Mucosa of descending colon (tissue), 3 donors: ENCODE data around the gene CDA. TPM values are rescaled to one million over a fixed set of nuclear protein-coding genes. Genes with fewer than 3 reads are reported as not detected.
A peak's percentile ranks its signal among the peaks of the same experiment; 100 is the strongest.

Experiments used
- ATAC-seq: fragments of 200-7000 bp; cut with Tn5 transposase; one replicate; pipeline ENCODE4 v1.9.1; 2020; ENCODE audit warnings: mild to moderate bottlenecking, moderate library complexity
- DNase-seq, 3 donors: peaks; one replicate each; pipeline ENCODE4 v3.0.0-alpha.2; 2020
- H3K36me3 ChIP-seq: fragments of 200-600 bp; one replicate; pipeline ENCODE4 v1.8.0; 2021; ENCODE audit warnings: low read depth, mild to moderate bottlenecking
- H3K4me1 ChIP-seq: fragments of 200-600 bp; one replicate; pipeline ENCODE4 v1.8.0; 2021; ENCODE audit warnings: low read depth, mild to moderate bottlenecking
- H3K4me3 ChIP-seq: fragments of 200-600 bp; one replicate; pipeline ENCODE4 v1.8.0; 2021; ENCODE audit warnings: mild to moderate bottlenecking
- H3K9me3 ChIP-seq: fragments of 200-600 bp; one replicate; pipeline ENCODE4 v1.8.0; 2021; ENCODE audit warnings: mild to moderate bottlenecking
- intact Hi-C, 2 donors: fragments of 100-400 bp; cut with DNase I in 1 of 2; cut with micrococcal nuclease in 1 of 2; formaldehyde crosslinking; loops; one replicate each; pipeline versions ENCODE4 v1.11.0 to v1.11.1; 2022; cut with DNase I, micrococcal nuclease
- total RNA-seq, 3 donors: library from RNA; stranded (reverse); fragmentation: NEBNext Ultra II Directional in 2 of 3; extraction: Animal tissue kit (Norgen Biotek cat#: 25700) in 2 of 3; gene quantifications; one replicate each; pipeline versions ENCODE4 v1.2.1 to v1.2.4, GENCODE V29; 2021 to 2023
- TF ChIP-seq, protein P1 (sequence below): fragments of 200-600 bp; IDR thresholded peaks from one replicate; pipeline ENCODE4 v1.8.0; 2022; ENCODE audit warnings: antibody characterized with exemption, mild to moderate bottlenecking
- donor health status: DM: no; HTN: no; CAD: no; lungs with moderate emphysema.
- donor health status: DM: no; HTN: no; CAD: no.
- donor health status: DM: no; HTN: yes; CAD: no.

The CDA gene
- total RNA-seq, 3 donors from 2014 or later, result 33.9 to 63.8 (median 60.9) TPM

DNA sequence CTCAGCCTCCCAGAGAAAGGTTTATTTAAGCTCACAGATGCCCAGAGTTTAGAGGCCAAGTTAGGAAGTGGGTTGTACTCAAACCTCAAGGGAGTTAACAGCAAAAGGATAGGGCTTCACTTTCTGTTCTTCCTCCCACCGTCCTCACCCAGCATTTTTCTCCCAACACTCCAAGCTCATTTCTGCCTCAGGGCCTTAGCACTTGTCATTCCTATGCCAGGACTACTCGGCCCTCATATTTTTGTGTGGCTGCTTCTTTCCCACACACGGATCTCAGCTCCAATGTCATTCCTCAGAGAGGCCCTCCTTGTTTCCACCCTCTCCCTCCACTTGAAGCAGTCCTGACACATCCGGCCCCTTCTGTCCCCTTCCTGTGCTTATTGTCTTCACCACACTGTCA is 23.7 kb upstream of the CDA start:
- DNase-seq, result no peak
- H3K36me3 ChIP-seq, result no peaks in the 10 kb centered on the region
- H3K4me1 ChIP-seq, result no peaks in the 10 kb centered on the region
- H3K4me3 ChIP-seq, result no peak overlapping the region
- no peak for ATAC-seq
- TF ChIP-seq, protein P1, sequence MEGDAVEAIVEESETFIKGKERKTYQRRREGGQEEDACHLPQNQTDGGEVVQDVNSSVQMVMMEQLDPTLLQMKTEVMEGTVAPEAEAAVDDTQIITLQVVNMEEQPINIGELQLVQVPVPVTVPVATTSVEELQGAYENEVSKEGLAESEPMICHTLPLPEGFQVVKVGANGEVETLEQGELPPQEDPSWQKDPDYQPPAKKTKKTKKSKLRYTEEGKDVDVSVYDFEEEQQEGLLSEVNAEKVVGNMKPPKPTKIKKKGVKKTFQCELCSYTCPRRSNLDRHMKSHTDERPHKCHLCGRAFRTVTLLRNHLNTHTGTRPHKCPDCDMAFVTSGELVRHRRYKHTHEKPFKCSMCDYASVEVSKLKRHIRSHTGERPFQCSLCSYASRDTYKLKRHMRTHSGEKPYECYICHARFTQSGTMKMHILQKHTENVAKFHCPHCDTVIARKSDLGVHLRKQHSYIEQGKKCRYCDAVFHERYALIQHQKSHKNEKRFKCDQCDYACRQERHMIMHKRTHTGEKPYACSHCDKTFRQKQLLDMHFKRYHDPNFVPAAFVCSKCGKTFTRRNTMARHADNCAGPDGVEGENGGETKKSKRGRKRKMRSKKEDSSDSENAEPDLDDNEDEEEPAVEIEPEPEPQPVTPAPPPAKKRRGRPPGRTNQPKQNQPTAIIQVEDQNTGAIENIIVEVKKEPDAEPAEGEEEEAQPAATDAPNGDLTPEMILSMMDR, result no peak
- intact Hi-C loops, result no loop called here
- no peaks in the 10 kb centered on the region for H3K9me3 ChIP-seq

DNA sequence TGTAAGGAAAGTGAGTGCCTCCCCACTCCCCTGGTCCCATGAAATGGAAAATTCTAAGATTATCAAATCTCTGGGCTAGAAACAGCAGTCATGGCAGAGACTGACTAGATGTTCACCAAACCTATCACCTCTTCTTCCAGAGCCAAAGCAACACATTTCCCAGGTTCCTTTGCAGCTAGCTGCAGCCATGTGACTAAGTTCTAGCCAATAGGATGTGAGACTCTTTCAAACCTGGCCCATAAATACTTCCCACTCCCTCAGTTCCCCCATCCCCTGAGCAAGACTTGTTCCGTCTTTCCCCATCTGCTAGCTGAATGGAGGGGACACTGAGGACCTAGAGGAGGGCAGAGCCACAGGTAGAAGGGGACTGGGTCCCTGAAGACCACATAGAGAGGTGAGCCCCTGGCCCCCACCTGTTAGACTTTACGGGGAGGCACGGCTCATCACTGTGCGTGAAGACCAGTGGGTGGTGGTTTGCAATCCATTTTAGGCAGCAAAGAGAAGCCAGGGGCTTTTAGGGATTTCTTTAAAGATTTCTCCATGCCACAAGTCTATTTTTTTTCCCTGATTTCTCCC is 19.3 kb upstream of the CDA start:
- H3K9me3 ChIP-seq, result no peaks in the 10 kb centered on the region
- intact Hi-C loops, result loop anchor here in 1 of 2 donors (10.0 kb wide), 1 partner anchor 65 kb away; the partner anchor contains the start of gene PINK1
- no peaks in the 10 kb centered on the region for H3K36me3 ChIP-seq
- H3K4me1 ChIP-seq, result no peaks in the 10 kb centered on the region
- TF ChIP-seq, protein P1, result no peak
- no peak overlapping the region for H3K4me3 ChIP-seq
- ATAC-seq (no peak), DNase-seq (no peak)

DNA sequence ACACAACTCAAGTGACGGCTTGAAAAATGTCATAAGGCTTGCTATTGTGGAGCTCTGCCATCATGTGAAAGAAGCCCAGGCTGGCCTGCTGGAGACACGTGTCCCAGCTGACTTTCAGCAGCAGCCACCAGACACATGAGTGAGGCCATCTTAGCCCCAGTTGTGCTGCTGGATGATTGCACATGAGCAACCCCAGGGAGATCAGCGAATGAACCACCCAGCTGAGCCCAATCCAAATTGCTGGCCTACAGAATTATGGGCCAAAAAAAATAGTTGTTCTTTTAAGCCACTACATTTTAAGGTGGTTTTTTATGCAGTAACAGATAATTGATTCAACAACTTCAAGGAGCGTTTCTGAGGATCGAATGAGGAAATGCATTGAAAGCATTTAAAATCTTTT is 17.5 kb upstream of the CDA start:
- ATAC-seq, result no peak
- H3K36me3 ChIP-seq, result no peaks in the 10 kb centered on the region
- no peaks in the 10 kb centered on the region for H3K4me1 ChIP-seq
- no peaks in the 10 kb centered on the region for H3K9me3 ChIP-seq
- H3K4me3 ChIP-seq, result no peak overlapping the region
- TF ChIP-seq, protein P1, result no peak
- no peak for DNase-seq
- intact Hi-C loops, result loop anchor here in 1 of 2 donors (10.0 kb wide), 1 partner anchor 63 kb away; the partner anchor contains the start of gene PINK1

DNA sequence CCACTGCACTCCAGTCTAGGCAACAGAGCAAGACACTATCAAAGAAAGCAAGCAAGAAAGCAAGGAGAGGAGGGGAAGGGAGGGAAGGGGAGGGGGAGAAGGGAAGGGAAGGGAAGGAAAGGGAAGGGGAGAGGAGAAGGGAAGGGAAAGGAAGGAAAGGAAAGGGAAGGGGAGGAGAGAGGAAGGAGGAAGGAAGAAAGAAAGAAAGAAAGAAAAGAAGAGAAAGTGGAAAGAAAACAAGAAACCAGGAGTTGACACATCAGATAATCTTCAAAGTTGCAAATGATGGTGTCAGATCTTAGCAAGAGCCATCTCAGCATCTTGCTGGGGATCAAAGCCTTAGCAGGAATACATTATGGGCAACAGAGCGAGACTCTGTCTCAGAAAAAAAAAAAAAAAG is 14.9 kb upstream of the CDA start:
- no peaks in the 10 kb centered on the region for H3K4me1 ChIP-seq

DNA sequence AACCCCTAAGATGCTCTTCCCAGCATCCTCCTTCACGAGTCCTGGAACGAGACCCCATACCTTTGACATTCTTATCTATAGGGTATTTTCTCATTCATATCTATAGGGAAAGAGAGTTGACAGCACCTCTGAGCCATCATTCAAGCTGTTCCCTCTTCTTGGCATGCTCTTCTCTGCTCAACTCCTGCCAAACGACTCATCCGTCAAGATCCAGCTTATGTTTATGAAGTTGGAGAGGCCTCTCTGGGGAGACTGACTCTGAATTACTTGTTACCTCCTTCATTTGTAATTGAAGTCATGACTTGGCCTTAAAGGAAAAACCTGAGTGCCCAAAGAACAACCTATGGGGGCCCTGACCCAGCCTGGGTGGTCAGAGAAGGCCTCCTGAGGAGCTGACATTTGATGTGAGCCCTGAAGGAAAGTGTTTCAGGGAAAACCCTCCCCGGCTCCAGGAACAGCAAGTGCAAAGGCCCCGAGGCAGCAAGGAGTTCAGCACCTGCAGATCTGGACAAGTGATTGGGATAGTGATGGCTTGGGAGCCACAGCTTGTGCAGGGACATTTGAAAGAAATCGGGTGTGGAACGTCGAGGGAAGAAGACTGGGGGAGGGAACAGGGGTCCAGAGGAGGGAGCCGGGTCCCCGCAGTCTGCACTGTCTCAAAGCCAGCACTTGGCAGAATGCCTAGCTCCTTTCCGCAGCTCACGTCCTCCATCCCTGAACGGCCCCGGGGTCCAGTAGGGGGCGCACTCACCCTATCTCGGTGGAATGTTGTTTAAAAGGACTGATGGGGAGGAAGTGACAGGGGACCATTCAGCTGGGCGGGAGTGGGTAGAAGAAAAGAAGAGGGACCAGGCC is 14.0 kb upstream of the CDA start:
- DNase-seq (peak; percentile 82 to 96 (median 94)), ATAC-seq (peak; percentile 99)
- Histone ChIP-seq H3K4me1 (no peaks in the 10 kb centered on the region), H3K4me3 (no peak overlapping the region), H3K36me3 (no peaks in the 10 kb centered on the region), H3K9me3 (no peaks in the 10 kb centered on the region)
- intact Hi-C loops, result loop anchor here in 1 of 2 donors (10.0 kb wide), 1 partner anchor 60 kb away; the partner anchor contains the start of gene PINK1
- TF ChIP-seq, protein P1, result peak; percentile 68

More for the DNA sequence above, 14.9 kb upstream of the CDA start:
- no peaks in the 10 kb centered on the region for H3K9me3 ChIP-seq
- H3K36me3 ChIP-seq, result no peaks in the 10 kb centered on the region
- ATAC-seq, result no peak
- TF ChIP-seq, protein P1, result no peak
- DNase-seq, result no peak
- no peak overlapping the region for H3K4me3 ChIP-seq
- intact Hi-C loops, result loop anchor here in 1 of 2 donors (10.0 kb wide), 1 partner anchor 61 kb away; the partner anchor contains the start of gene PINK1
